GM23338 (cell line): Measurements from ENCODE around the gene ACTA2. TPM values are rescaled to one million over a fixed set of nuclear protein-coding genes. Genes with fewer than 3 reads are reported as not detected.

Source experiments
- ATAC-seq: fragments of 200-7000 bp; cut with Tn5 transposase; 3 replicates; pipeline ENCODE4 v1.9.1; 2020
- DNase-seq: peaks from one replicate; pipeline ENCODE4 v3.0.0-alpha.2; 2015; ENCODE audit warnings: low spot score
- H2AFZ ChIP-seq: fragments of 200-600 bp; sonication (generic); 2 replicates; pipeline ENCODE4 v1.8.0; 2016; ENCODE audit warnings: antibody characterized with exemption, mild to moderate bottlenecking, moderate library complexity
- H3F3A ChIP-seq: fragments of 200-600 bp; sonication (generic); replicated peaks from 2 replicates; pipeline ENCODE4 v1.8.0; 2017; ENCODE audit warnings: antibody characterized with exemption, mixed run types, low read depth
- H3K27ac ChIP-seq: fragments of 200-600 bp; sonication (generic); 2 replicates; pipeline ENCODE4 v1.6.1; 2016; ENCODE audit warnings: low read depth
- H3K27me3 ChIP-seq: fragments of 200-600 bp; sonication (generic); 2 replicates; pipeline ENCODE4 v1.8.0; 2016; ENCODE audit warnings: mild to moderate bottlenecking, mixed run types, moderate library complexity; ENCODE audit not compliant: insufficient read depth
- H3K36me3 ChIP-seq: fragments of 200-600 bp; sonication (generic); 2 replicates; pipeline ENCODE4 v1.8.0; 2016; ENCODE audit warnings: mild to moderate bottlenecking; ENCODE audit not compliant: insufficient read depth
- H3K4me1 ChIP-seq: fragments of 200-600 bp; sonication (generic); 2 replicates; pipeline ENCODE4 v1.8.0; 2016; ENCODE audit warnings: mild to moderate bottlenecking, moderate library complexity; ENCODE audit not compliant: insufficient read depth
- H3K4me2 ChIP-seq: fragments of 200-600 bp; sonication (generic); 2 replicates; pipeline ENCODE4 v1.7.1; 2017; ENCODE audit warnings: mixed run types
- H3K4me3 ChIP-seq: fragments of 200-600 bp; sonication (generic); 2 replicates; pipeline ENCODE4 v1.6.1; 2016; ENCODE audit warnings: mixed run types
- H3K79me2 ChIP-seq: fragments of 200-600 bp; sonication (generic); replicated peaks from 2 replicates; pipeline ENCODE4 v1.8.0; 2017; ENCODE audit warnings: mild to moderate bottlenecking; ENCODE audit not compliant: insufficient read depth
- H3K9me2 ChIP-seq: fragments of 200-600 bp; sonication (generic); 2 replicates; pipeline ENCODE4 v1.8.0; 2017; ENCODE audit not compliant: insufficient read depth
- H4K20me1 ChIP-seq: fragments of 200-600 bp; sonication (generic); replicated peaks from 2 replicates; pipeline ENCODE4 v1.8.0; 2017; ENCODE audit warnings: mild to moderate bottlenecking; ENCODE audit not compliant: insufficient read depth
- H3K27ac Mint-ChIP-seq: 2 replicates; pipeline ENCODE4 v1.8.0; 2020; ENCODE audit warnings: inconsistent platforms, mild to moderate bottlenecking, moderate library complexity, mixed read lengths
- H3K27me3 Mint-ChIP-seq: 3 replicates; pipeline ENCODE4 v1.8.0; 2022; ENCODE audit warnings: low read depth, mild to moderate bottlenecking, moderate library complexity, mixed read lengths, inconsistent platforms; ENCODE audit not compliant: insufficient read depth, poor library complexity
- H3K36me3 Mint-ChIP-seq: 3 replicates; pipeline ENCODE4 v1.8.0; 2021; ENCODE audit warnings: low read depth, mild to moderate bottlenecking, inconsistent platforms, moderate library complexity, mixed read lengths
- H3K4me1 Mint-ChIP-seq: 3 replicates; pipeline ENCODE4 v1.8.0; 2020; ENCODE audit warnings: mild to moderate bottlenecking, inconsistent platforms, mixed read lengths
- H3K4me3 Mint-ChIP-seq: 3 replicates; pipeline ENCODE4 v1.8.0; 2021; ENCODE audit warnings: moderate library complexity, mild to moderate bottlenecking, inconsistent platforms, mixed read lengths
- H3K9me3 Mint-ChIP-seq: 3 replicates; pipeline ENCODE4 v1.8.0; 2020; ENCODE audit warnings: moderate library complexity, mild to moderate bottlenecking, inconsistent platforms, mixed read lengths
- CREB1 ChIP-seq: fragments of 250-450 bp; sonication (Bioruptor Pico); IDR thresholded peaks from 2 replicates; pipeline ENCODE4 v1.5.0; 2020; ENCODE audit warnings: low read depth, mild to moderate bottlenecking, moderate library complexity
- CTCF ChIP-seq, 2 experiments: fragments of 200-600 bp in 1 of 2; sonication (generic) in 1 of 2; conservative IDR thresholded peaks; 2 replicates each; pipeline versions ENCODE4 v1.5.1 to v1.6.1; 2016 to 2017; ENCODE audit warnings: antibody characterized with exemption in 2 of 2, low read depth in 2 of 2, mild to moderate bottlenecking in 2 of 2, moderate library complexity in 1 of 2
- ETS1 ChIP-seq: IDR thresholded peaks from 2 replicates; pipeline ENCODE4 v1.6.1; 2016; ENCODE audit warnings: antibody characterized with exemption
- EZH2 ChIP-seq: fragments of 200-600 bp; sonication (generic); IDR thresholded peaks from one replicate; pipeline ENCODE4 v1.8.0; 2017; ENCODE audit warnings: antibody characterized with exemption, mild to moderate bottlenecking, low read depth; ENCODE audit not compliant: unreplicated experiment
- EZH2phosphoT487 ChIP-seq: fragments of 200-600 bp; sonication (generic); IDR thresholded peaks from one replicate; pipeline ENCODE4 v1.8.1; 2018; ENCODE audit warnings: antibody characterized with exemption; ENCODE audit not compliant: unreplicated experiment
- NANOG ChIP-seq: IDR thresholded peaks from 2 replicates; pipeline ENCODE4 v1.6.1; 2016; ENCODE audit warnings: antibody characterized with exemption, borderline replicate concordance
- POLR2AphosphoS5 ChIP-seq: IDR thresholded peaks from 2 replicates; pipeline ENCODE4 v1.6.1; 2016; ENCODE audit warnings: antibody characterized with exemption, low read depth
- REST ChIP-seq: IDR thresholded peaks from one replicate; pipeline ENCODE4 v1.6.1; 2018; ENCODE audit warnings: antibody characterized with exemption; ENCODE audit not compliant: unreplicated experiment
- STAT1 ChIP-seq: IDR thresholded peaks from one replicate; pipeline ENCODE4 v1.6.1; 2016; ENCODE audit warnings: antibody characterized with exemption; ENCODE audit not compliant: unreplicated experiment
- ZNF114 ChIP-seq: fragments of 250-450 bp; sonication (Bioruptor Pico); IDR thresholded peaks from 2 replicates; pipeline ENCODE4 v1.5.0; 2020; ENCODE audit warnings: mild to moderate bottlenecking, moderate library complexity
- ZNF331 ChIP-seq: fragments of 250-450 bp; sonication (Bioruptor Pico); IDR thresholded peaks from 2 replicates; pipeline ENCODE4 v1.5.0; 2020; ENCODE audit warnings: low read depth, mild to moderate bottlenecking, moderate library complexity
- polyA plus RNA-seq: library from polyadenylated mRNA; unstranded; fragments of >200 nt; fragmentation: Nextera tagmentation; extraction: Ambion mirVana; gene quantifications from 2 replicates; pipeline ENCODE4 v1.2.1, GENCODE V29; 2016
- total RNA-seq: library from RNA; depleted of rRNA; stranded (reverse); fragments of >200 nt; shearing (Covaris generic); gene quantifications from 2 replicates; pipeline ENCODE4 v1.2.3, GENCODE V29; 2014

Gene ACTA2
- total and polyA plus RNA-seq, 2 experiments from 2014 or later: 3.4 to 9.4 TPM

GRCh38 chr10:88926566-88927415 is 25.8 kb downstream of the ACTA2 start:
- no peak for DNase-seq
- H3K36me3 ChIP-seq: no peaks in the 10 kb centered on the region
- ATAC-seq: no peak
- no peaks in the 10 kb centered on the region for H3K27me3 ChIP-seq
- H4K20me1 ChIP-seq: no peaks in the 10 kb centered on the region
- Mint-ChIP-seq H3K4me1 (peaks cover 13% of the 10 kb centered on the region; the same call in 2 of the 3 replicates), H3K27me3 (no peaks in the 10 kb centered on the region), H3K36me3 (no peaks in the 10 kb centered on the region), H3K4me3 (no peak overlapping the region), H3K27ac (peak overlapping the region; percentile 38; the same call in 1 of the 2 replicates), H3K9me3 (no peaks in the 10 kb centered on the region)
- TF ChIP-seq NANOG: no peak
- TF ChIP-seq STAT1: no peak
- no peak for TF ChIP-seq ZNF331 (CRISPR knock-in tag)
- no peak for TF ChIP-seq CTCF (conservative IDR thresholded peaks at IDR 0.05; ENCODE audit: low read depth in 2 of 2)
- no peak for TF ChIP-seq EZH2phosphoT487
- TF ChIP-seq EZH2: no peak
- no peak for TF ChIP-seq POLR2AphosphoS5
- TF ChIP-seq REST: no peak
- TF ChIP-seq ETS1: no peak
- no peak for TF ChIP-seq ZNF114
- TF ChIP-seq CREB1: no peak
- H3K9me2 ChIP-seq: no peaks in the 10 kb centered on the region
- H3K27ac ChIP-seq: no peak overlapping the region
- H2AFZ ChIP-seq: no peak overlapping the region
- H3K4me1 ChIP-seq: no peaks in the 10 kb centered on the region
- 0 out of 2 replicates have a peak overlapping the region, but pooled peaks have one; percentile 29 for H3K4me2 ChIP-seq
- H3F3A ChIP-seq: no peaks in the 10 kb centered on the region
- H3K4me3 ChIP-seq: no peak overlapping the region
- no peaks in the 10 kb centered on the region for H3K79me2 ChIP-seq
